HK-2 (cell line): ENCODE measurements around the gene RCCD1.
"Not testable (repeated sequence)": the region's sequence is repeated elsewhere in the genome, so short reads cannot be mapped to it uniquely, and the experiment has no call there.

ENCODE experiments used
- DNase-seq: peaks from one replicate; pipeline ENCODE4 v3.0.0-alpha.2; 2018; ENCODE audit not compliant: unreplicated experiment

RCCD1 gene

GRCh38 chr15:90918034-90918788, 36.5 kb upstream of the RCCD1 start:
- DNase-seq = no peak

DNA sequence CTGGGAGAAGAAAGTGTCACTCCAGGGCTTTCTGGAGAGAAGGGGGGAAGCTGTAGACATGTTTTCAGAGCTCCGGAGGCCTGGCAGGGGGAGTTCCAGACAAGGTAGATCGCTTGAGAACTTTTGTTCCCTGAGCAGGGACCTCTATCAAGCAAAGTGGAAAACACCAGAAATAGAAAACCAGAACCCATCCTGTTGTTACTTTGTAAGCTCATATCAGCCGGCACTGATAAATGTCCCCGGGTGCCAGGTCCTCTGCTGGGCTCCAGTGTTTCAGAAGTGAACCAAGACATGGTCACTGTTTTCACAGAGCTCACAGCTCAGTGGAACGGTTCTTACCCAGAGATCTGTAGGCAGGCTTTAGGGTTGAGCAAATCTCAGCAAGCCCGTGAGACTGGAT, 35.8 kb upstream of the RCCD1 start:
- DNase-seq = no peak

DNA sequence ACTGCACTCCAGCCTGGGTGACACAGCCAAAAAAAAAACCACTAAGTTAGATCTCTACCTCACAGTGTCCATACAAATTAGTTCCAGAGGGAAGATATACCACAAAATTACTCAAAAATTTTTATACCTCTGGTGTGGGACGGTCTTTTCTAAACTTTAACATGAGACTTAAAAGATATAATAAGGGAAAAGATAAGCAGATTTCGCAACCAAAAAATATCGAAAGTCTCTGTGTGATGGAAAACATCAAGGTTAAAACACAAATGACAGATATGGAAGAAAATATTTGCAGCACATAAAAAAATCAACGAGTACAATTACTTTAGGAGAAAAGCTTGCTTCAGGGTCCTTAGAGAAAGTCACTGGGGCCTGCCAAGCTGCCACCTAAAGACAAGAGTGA, 32.8 kb upstream of the RCCD1 start:
- no peak for DNase-seq

DNA sequence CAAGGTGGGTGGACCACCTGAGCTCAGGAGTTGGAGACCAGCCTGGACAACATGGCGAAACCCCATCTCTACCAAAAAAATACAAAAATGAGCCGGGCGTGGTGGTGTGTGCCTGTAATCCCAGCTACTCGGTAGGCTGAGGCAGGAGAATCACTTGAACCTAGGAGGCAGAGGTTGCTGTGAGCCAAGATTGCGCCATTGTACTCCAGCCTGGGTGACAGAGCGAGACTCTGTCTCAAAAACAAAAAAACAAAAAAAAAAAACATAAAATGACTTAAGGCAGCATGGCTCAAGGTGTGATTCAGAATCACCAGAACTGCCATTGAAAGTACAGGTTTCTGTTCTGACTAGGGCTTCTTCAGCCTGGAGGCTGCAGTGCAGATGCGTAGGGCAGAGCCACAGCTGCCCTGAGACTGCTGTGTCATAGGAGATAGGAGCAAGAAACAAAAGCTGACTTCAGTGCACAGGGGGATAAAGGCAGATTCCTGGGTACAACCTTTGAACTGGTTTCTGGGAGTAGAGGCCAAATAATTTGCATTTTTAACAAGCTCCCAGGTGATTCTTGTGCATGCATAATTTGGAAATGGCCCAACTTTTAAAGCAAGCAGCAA, 31.9 kb upstream of the RCCD1 start:
- DNase-seq = not testable (repeated sequence)

DNA sequence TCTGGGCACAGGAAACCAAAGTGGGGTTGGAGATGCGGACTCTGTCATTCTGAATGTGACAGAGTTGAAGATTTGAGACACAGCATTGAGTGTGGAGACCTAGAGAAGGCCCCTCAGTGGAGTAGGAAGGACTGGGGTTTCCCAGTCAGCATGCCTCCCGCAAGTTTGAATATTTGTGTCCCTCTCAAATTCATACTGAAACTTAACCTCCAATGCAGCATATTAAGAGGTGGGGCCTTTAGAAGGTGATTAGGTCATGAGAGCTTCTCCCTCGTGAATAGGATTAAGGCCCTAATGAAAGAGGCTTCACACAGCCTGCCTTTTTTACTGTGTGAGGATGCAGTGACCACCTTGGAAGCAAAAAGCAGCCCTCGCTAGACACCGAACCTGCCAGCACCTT, 30.3 kb upstream of the RCCD1 start:
- no peak for DNase-seq

GRCh38 chr15:90926766-90927165, 27.9 kb upstream of the RCCD1 start:
- not testable (repeated sequence) for DNase-seq

DNA sequence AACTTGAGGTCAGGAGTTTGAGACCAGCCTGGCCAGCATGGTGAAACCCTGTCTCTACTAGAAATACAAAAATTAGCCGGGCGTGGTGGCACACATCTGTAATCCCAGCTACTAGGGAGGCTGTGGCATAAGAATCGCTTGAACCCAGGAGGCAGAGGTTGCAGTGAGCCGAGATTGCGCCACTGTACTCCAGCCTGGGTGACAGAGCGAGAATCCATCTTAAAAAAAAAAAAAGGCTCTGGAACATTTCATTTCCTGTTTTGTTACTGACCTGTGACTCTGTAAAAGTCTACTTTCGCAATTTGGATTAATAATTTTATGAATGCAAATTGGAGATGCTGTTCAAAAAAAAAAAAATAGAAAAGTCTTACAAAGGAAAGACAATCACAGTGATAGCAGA, 26.6 kb upstream of the RCCD1 start:
- DNase-seq = not testable (repeated sequence)

DNA sequence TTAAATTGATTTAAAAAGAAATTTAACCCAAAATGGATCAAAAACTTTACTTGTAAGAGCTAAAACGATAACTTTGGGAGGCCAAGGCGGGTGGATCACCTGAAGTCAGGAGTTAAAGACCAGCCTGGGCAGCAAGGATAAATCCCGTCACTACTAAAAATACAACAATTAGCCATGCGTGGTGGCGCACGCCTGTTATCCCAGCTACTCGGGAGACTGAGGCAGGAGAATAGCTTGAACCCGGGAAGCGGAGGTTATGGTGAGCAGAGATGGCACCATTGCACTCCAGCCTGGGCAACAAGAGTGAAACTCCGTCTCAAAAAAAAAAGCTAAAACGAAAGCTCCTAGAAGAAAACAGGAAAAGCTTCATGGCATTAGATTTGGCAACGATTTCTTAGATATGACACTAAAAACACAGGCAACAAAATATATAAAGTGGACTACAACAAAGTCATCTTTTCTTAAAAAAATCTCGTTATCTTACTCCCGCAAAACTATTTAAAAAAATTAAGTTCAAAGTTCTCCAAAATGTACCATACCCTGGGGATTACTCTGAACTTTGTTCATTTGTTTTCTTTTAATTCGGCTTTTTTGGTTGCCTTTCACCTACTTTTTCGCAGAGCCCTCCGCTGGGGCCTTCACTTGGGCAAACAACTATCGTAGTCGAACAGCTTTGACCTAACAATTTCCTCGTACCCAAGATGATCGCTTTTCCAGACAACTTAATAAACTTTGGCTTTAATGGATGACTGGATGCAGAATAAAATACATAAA, 25.3 kb upstream of the RCCD1 start:
- DNase-seq = no peak

GRCh38 chr15:90930861-90931574, 23.7 kb upstream of the RCCD1 start:
- no peak for DNase-seq

- DNase-seq = no peak
Measured at GRCh38 chr15:90931575-90931827, 23.2 kb upstream of the RCCD1 start.

DNA sequence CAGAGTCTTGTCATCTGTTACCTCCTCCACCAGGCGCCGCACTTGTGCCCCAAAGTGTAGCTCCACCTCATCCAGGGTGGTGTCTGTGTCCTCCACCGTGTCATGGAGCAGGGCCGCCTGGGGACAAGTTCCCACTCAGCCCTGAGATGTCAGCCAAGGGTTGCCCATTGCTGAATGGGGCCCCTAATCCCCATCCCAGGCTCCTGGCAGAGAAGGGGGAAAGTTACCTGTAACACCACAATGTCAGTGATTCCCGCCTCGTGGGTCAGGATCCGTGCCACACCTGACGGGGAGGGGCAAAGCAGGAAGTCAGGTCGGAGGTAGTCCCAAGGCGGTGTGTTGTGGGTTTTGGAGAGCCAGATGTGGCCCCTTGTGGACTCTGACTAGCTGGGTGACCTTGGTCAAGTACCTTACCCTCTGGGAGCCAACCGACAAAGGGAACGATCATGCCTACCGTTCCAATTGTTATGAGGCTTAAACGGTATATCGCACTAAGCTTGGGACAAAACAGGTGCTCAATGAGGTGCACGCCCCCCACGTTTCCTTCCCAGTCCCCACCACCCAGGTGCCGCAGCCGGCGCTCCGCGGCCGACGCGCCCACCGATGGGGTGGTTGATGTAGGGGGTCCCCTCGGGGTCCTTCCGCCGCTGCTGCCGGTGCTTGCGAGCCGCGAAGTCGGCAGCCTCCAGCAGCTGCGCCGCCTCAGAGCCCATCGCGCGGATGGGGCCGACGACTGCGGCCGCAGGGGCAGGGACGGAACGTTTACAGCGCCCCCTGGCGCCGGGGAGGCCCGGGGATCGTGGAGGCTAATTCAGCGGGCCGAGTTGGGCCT, 22.6 kb upstream of the RCCD1 start, which contains the start of gene HDDC3:
HDDC3 (minus strand) TSS at position 722 of the 832 bp plus-strand sequence; CDS start at position 713, 9 bp downstream.
- peak; percentile 84 for DNase-seq

GRCh38 chr15:90932660-90932991, 22.1 kb upstream of the RCCD1 start:
- no peak for DNase-seq

- no peak for DNase-seq
Measured at GRCh38 chr15:90933301-90933700, 21.4 kb upstream of the RCCD1 start.

DNA sequence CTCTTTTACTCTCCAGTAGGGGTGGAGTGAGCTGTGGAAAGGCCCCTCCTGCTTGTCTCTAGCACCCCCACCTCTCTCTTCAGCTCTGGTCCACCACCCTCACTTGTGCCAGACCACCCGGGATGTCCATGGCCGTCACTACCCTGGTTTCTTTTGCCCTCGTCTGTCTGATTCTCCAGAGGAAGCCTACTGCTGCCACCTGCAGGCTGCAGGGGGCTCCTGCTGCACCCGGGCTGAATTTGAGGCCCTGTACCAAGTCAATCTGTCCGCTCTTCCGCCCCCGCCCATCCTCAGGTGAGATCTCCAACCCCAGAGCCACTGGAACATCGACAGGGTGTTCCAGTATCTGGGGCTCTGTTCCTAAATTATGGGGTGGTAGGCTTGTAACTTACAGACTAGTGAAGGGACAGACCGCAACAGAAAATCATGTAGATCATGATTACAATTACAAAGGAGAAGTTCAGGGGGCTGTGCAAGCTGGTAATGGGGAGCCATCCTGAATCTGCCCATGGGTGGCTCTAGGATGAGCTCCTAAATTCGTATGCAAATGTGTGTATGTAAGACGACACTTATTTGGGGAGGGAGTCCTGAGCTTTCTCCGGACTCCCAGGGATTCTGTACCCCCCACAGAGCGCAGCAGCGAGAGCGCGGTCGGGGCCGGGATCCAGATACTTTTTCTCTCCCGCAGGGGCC, 20.3 kb upstream of the RCCD1 start:
- peak; percentile 70 for DNase-seq

GRCh38 chr15:90934949-90935751, 19.5 kb upstream of the RCCD1 start, which contains the start of gene UNC45A:
TSS of gene UNC45A (plus strand) at chr15:90935285. CDS start at chr15:90935325, 40 bp downstream.
- DNase-seq = peak; percentile 81

DNA sequence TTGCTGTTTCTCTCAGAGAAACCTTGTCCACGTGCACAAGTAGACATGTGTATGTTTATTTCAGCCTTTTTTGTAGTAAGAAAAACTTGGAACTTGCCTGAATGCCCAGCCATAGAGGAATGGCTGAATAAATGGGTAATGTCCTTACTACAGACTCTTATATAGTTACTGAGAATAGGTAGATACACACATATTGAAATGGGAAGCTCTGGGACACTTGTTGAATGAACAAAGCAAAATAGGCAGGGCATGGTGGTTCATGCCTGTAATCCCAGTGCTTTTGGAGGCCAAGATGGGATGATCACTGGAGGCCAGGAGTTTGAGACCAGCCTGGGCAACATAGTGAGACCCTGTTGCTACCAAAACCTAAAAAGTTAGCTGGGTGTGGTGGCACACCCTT, 17.9 kb upstream of the RCCD1 start:
- DNase-seq = no peak

DNA sequence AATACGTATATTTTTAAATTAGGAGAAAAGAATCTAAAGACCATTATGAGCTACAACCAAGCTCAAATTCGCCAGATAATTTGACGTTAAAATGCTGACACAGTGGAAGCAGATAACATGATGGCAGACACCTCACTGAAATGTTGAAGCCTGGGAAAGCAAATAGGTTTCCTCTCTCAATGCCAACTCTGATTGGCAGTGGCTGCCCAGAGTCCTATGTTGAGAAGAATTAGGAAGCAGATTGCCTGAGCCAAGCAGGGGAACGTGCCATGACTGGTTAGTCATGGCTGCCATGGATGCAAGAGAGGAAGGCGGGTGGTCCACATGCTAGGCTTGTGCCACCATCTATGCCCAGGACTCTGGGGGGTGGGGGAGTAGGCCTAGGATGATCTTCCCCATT, 16.4 kb upstream of the RCCD1 start:
- no peak for DNase-seq

DNA sequence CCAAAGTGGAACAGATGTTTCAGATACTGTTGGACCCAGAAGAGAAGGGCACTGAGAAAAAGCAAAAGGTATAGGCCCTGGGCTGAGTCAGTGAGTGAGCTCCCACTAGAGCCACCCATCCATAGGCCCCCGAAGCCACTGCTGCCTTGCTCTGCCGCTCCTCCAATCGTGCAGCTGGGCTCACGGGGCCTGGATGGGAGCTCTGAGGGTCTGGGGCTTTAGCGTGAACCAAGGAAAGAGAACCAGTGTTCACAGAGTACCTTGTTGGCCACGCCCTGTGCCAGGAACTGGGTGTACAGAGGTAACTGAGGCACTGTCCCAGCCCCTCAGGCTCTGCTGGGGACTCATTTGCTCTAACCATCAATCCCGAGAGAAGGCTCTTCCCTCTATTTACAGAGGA, 14.9 kb upstream of the RCCD1 start:
- no peak for DNase-seq

DNA sequence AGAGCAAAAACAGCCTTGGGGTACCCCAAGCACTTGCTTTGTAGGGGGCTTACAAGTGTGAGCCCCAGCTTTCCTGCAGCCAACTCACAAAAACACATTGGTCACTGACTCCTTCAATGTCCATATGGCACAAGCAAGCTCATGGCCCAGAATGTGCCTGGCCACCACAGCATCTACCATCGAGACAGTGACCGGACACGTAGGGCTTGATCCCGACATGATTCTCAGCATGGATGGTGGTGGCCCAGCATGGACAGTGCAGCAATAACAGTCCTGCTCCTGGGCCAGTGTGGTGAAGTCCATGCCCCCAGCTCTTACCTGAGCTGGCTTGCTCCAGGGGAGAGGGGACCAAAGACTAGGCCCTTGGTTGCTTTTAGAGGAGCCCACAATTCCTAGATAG, 13.6 kb upstream of the RCCD1 start:
- no peak for DNase-seq
